Cardiac fibroblast (primary cell): Measurements from ENCODE around the gene GRB10.
A peak's percentile ranks its signal among the peaks of the same experiment; 100 is the strongest.

ENCODE experiments used
- DNase-seq, 2 donors: peaks; one replicate each; pipeline versions ENCODE4 v3.0.0 to v3.0.0-alpha.2; 2010; ENCODE audit warnings: low read depth in 2 of 2
- H3K4me3 ChIP-seq, 2 donors: replicated peaks in 1 of 2; 1 replicate in 1 of 2; 2 replicates in 1 of 2; pipeline ENCODE4 v1.5.1; 2011; ENCODE audit warnings: low read depth in 2 of 2, low read length in 2 of 2, mild to moderate bottlenecking in 2 of 2, moderate library complexity in 1 of 2
- TF ChIP-seq, protein P1 (sequence below): IDR thresholded peaks from one replicate; pipeline ENCODE4 v1.5.1; 2011; ENCODE audit warnings: low read depth, mild to moderate bottlenecking, low read length, inconsistent platforms

The GRB10 gene

DNA sequence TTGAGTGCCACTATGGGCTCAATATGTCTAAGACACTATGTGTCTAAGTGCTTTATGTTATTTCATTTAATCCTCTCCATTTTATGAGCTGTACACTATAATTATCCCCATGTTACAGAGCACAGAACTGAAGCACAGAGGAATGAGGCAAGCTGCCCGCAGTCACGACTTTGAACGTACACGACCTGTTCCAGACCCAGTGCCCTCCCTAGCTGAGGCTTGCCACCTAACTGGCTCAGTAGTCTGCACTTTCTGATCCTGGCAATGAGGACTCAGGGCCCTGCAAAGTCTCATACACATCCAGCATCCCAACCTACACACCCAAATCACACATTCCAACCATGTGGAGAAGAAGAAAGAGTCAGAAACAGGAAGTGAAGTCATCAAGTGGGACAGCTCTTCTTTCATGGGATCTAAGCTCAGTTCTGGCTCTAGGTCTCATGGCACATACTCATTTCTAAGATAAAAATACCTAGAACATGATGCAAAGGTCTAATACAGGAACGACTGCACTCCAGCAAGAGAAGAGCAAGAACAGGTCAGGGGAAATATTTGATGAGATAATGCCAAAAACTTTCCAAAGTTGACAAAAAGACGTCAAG, 175.1 kb downstream of the GRB10 start:
- peak in 1 of 2 donors; percentile 32 for DNase-seq
- H3K4me3 ChIP-seq, result no peak overlapping the region
- TF ChIP-seq, protein P1, sequence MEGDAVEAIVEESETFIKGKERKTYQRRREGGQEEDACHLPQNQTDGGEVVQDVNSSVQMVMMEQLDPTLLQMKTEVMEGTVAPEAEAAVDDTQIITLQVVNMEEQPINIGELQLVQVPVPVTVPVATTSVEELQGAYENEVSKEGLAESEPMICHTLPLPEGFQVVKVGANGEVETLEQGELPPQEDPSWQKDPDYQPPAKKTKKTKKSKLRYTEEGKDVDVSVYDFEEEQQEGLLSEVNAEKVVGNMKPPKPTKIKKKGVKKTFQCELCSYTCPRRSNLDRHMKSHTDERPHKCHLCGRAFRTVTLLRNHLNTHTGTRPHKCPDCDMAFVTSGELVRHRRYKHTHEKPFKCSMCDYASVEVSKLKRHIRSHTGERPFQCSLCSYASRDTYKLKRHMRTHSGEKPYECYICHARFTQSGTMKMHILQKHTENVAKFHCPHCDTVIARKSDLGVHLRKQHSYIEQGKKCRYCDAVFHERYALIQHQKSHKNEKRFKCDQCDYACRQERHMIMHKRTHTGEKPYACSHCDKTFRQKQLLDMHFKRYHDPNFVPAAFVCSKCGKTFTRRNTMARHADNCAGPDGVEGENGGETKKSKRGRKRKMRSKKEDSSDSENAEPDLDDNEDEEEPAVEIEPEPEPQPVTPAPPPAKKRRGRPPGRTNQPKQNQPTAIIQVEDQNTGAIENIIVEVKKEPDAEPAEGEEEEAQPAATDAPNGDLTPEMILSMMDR, result no peak

GRCh38 chr7:50605059-50605458, 177.6 kb downstream of the GRB10 start:
- TF ChIP-seq, protein P1, result no peak
- DNase-seq, result no peak
- H3K4me3 ChIP-seq, result no peak overlapping the region

- H3K4me3 ChIP-seq, result no peak overlapping the region
- TF ChIP-seq, protein P1, result no peak
- no peak for DNase-seq
These were observed 179.4 kb downstream of the GRB10 start for GRCh38 chr7:50603287-50603686.

DNA sequence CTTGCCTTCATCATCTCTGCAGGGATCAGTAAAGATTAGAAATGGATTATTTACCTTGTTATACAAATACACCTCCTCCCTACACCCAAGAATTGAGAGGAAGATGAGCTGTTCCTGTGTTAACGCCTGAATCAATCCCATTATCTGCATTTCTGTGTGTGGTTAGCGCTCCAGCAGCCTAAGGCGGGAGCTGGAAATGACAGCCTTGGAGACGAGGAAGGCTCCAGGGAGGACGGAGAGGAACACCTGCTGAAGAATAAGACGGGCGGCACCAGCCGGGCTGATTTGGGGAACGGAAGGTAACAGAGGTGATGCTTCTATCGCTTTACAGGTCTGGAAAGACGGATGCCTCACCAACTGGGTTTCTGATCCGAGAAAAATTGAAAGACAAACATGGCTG, 183.3 kb downstream of the GRB10 start:
- TF ChIP-seq, protein P1, result no peak
- no peak for DNase-seq
- no peak overlapping the region for H3K4me3 ChIP-seq

DNA sequence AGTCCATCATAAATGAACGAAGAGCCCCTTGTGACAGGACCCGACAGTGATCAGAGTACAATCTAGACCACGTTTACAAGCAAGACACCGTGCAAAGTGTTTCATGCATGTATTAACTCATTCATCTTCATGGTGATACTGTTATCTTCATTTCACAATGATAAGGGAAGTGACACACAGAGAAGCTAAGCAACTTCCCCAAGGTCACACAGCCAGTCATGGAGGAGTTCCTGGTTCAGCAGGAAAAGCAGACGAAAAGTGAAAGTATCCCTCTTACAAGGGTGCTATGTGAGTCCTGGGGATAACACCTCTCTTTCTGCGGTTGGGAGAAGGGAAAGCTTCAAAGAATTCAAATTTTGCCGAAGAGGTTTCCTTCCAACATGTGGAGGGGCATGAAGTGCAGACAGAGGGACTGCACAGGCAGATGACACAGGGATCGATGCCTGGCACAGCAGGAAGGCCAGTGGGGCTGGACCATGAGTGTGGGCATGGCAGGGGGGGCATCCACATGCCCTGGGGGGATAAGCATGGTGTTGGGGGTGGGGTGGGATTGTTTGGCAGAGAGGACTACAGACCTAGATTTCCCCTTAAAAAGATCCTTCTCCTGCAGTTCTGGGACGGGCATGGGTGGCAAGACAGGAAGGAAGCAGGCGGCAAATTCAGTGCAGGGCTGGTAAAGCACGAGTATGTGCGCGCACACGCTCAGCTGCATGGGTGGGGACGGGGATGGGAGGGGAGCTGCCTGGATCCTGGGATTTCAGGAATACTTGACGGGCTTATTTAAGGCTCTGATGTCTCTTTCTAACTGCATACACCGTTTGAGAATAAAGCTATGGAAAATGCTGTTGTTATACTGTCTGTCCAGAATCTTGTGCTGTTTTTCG, 184.0 kb downstream of the GRB10 start:
- no peak overlapping the region for H3K4me3 ChIP-seq
- TF ChIP-seq, protein P1, result no peak
- DNase-seq, result no peak

DNA sequence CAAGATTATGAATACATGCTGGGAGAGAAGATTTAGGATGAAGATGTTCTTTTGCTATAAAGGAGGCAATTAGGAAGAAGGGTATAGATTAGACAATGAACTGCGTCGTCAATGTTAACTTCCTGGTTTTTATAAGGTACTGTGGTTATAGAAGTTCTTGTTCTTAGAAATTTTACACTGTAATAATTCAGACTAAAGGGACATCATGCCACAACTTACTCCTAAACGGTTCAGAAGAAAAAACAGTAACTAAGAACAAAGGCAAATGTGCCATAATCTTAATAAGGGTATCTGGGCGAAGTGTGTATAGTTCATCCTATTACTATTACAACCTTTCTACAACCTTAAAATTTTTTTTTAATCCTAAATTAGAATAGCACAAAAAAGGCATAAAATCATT, 186.2 kb downstream of the GRB10 start:
- H3K4me3 ChIP-seq, result no peak overlapping the region
- DNase-seq, result no peak
- TF ChIP-seq, protein P1, result no peak
